Stimulated activated CD4-positive, alpha-beta T cell treated with anti-CD3 and anti-CD28 coated beads, TNF-alpha, amount 100 ng/mL, for 1 hour (primary cell): ENCODE results near the gene ATP8B4.
"Not testable (repeated sequence)": the region's sequence is repeated elsewhere in the genome, so short reads cannot be mapped to it uniquely, and the experiment has no call there.

Experiments
- DNase-seq, 3 donors: peaks; one replicate each; pipeline ENCODE4 v3.0.0-alpha.2; 2020; ENCODE audit warnings: low read depth in 3 of 3, low spot score in 1 of 3

Gene ATP8B4

GRCh38 chr15:50138391-50138790 is 19.4 kb upstream of the ATP8B4 start:
- DNase-seq, result no peak

- no peak for DNase-seq
Observed at GRCh38 chr15:50137893-50138292, 18.9 kb upstream of the ATP8B4 start.

DNA sequence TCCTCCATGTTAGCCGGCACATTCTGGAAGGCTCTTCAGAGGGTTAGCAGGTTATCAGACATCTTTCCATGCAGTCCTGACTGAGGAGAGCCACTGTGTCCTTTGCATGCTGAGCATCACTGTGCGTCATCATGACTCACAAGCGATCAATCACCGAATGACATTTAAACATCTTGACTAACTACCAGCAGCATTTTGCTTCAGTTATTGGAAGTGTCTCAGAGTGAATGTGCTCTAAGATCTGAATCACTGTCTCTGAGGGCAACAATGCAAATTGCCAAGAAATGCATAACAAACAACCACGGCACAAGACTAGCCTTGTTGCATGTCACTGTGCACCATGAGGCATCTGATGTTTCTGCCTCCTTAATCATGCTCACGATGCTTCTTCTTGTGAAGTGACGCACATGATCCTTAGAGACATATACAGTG is 18.3 kb upstream of the ATP8B4 start:
- DNase-seq, result no peak

DNA sequence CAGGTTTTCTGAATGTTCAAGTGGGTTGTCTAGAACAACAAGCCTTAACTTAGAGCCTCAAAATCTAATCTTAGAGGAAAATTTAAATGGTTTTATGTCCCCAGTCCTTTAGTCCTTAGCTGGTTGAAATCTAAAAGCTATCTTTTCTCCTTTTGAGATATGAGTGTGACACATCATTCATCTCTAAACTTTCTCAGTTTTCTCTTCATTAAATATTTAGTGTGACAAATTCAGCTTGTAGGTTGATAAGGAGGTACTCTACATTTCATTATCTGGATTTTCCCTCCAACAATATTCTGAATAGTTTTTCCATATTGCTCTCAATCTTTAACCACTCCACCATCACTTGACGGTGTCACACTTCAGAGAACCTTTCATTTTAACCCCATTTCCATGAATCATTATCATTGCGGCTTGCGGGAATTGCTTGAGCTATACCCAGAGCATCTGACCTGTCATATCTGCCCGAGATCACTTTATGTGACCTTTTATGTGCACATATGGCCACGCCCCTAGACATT is 16.1 kb upstream of the ATP8B4 start:
- no peak for DNase-seq

GRCh38 chr15:50134524-50135024 is 15.5 kb upstream of the ATP8B4 start:
- no peak for DNase-seq

DNA sequence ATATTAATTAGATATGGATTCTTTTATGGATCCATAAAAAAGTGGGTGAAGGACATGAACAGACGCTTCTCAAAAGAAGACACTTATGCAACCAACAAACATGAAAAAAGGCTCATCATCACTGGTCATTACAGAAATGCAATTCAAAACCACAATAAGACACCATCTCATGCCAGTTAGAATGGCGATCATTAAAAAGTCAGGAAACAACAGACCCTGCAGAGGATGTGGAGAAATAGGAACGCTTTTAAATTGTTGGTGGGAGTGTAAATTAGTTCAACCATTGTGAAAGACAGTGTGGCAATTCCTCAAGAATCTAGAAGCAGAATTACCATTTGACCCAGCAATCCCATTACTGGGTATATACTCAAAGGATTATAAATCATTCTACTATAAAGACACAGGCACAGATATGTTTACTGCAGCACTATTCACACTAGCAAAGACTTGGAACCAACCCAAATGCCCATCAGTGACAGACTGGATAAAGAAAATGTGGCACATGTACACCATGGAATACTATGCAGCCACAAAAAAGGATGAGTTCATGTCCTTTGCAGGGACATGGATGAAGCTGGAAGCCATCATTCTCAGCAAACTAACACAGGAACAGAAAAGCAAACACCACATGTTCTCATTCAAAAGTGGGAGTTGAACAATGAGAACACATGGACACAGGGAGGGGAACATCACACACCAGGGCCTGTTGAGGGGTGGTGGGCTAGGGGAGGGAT is 13.4 kb upstream of the ATP8B4 start:
- DNase-seq, result not testable (repeated sequence)

DNA sequence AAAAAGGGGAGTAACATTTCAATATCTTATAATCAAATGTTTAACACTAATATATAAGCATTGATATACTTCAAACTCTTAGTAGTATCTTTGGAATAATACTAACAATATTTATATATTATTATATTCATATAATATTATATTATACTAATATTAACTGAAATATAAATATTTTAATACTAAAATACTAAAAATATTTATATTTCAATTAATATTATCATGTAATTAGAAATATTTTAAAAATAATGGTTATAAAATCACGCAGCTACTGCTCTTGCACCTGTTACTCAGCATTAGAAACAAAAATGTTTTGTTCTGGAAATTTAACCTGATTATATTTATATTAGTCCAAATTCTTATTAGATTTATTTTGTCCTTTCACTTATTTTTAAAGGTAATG is 12.6 kb upstream of the ATP8B4 start:
- DNase-seq, result no peak

DNA sequence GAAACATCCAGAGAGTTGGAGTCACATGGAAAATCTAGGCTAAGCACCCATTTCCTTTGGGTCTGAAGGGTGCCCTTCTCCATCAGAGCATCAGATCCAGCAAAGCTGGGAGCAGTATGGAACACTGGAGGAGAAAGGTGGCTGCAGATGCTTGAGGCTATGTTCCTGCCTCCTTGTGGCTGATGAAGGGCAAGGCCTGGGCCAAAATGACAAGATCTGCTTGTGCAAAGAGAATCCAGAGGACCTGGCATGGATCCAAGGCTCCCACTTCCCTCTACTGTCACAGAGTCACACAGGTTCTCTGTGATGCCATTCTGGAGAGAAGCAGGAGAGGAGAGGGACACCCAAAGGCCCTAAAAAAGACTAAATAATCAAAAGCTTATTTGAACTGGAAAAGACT is 9.2 kb upstream of the ATP8B4 start:
- DNase-seq, result no peak

- no peak for DNase-seq
Observed at GRCh38 chr15:50127255-50127777, 8.3 kb upstream of the ATP8B4 start.

GRCh38 chr15:50126072-50126471 is 7.0 kb upstream of the ATP8B4 start:
- DNase-seq, result no peak

GRCh38 chr15:50124631-50125030 is 5.6 kb upstream of the ATP8B4 start:
- DNase-seq, result no peak

GRCh38 chr15:50123861-50124557 is 5.0 kb upstream of the ATP8B4 start:
- no peak for DNase-seq

DNA sequence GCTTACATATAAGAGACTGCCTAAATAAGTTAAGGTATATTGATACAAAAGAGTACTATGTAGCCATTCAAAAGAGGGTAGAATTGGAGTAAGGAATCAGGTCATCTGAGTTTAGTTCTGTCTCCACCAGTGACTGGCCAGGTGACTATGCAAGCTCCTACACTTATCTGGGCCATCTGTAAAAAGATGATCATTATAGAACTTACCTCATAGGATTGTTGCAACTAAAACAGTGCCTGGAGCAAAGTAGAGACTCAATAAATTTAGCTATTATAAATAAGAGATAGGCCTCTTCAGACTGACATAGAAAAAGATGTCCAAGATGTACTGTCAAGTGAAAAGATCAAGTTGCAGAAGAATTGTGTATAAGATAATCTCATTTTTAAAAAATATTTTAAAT is 1.7 kb upstream of the ATP8B4 start:
- no peak for DNase-seq

DNA sequence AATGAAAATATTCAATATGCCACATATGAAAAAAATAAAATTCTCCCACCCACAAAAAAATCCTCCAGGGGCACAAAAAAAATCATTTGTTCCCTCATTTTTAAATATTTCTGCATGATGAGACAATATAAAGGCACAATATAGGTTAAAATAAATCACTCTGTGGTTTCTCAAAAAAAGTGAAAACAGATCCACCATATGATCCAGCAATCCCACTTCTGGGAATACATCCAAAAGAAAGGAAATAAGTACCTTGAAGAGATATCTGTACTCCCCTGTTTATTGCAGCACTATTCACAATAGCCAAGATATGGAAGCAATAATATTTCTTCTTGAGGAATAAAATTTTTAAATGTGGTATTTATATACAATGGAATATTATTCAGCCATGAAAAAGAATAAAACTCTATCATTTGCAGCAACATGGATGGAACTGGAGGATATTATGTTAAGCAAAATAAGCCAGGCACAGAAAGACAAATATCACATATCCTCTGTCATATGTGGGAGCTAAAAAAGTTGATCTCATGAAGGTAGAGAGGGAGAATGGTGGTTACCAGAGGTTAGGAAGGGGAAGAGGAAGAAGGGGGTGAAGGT is 1.5 kb downstream of the ATP8B4 start:
- DNase-seq, result no peak

- DNase-seq, result no peak
Observed at GRCh38 chr15:50116477-50116876, 2.6 kb downstream of the ATP8B4 start.

DNA sequence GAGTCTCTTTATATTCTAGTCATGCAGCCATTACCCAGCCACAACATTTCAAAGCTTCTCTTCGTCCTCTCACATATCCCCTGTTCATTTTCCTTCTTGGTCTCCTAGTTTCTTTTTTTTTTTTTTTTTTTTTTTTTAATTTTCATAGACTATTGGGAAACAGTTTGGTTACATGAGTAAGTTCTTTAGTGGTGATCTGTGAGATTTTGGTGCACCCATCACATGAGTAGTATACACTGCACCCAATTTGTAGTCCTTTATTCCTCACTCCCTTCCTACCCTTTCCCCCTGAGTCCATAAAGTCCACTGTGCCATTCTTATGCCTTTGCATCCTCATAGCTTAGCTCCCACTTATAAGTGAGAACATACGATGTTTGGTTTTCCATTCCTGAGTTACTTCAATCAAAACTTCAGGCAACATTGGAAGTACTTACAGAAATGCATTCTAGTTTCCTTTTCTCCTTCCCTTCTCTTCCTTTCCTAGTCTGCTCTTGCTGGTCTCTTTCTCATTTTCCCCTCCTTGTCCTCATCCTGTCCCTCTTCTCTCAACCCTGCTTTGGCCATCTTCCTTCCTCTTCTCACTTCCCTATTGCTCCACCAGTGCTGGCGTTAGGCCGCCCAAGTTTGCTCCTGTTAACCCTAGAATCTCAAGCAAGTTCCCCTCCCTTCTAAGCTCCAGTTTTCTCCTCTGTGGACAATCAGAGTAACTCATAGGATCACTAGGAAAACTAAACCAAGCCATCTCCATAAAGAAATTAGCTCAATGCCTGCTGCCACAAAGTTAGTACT is 4.8 kb downstream of the ATP8B4 start:
- no peak for DNase-seq

DNA sequence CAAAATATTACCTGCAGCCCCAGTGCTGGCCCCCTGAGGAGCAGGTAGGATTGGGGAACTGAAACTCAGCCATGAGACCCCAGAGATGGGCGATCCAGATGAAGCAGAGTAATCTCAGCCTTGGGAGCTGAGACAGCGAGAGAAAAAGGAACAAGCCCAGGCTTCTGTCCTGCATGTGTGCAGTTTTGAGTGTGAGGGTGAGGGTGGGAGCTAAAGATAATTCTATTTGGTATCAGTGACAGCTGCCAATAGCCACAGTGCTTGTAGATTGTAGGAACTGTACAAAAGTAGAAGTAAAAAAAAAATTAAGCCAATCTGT is 5.9 kb downstream of the ATP8B4 start:
- DNase-seq, result no peak

GRCh38 chr15:50112488-50113186 is 6.4 kb downstream of the ATP8B4 start:
- DNase-seq, result no peak

GRCh38 chr15:50110285-50110684 is 8.7 kb downstream of the ATP8B4 start:
- no peak for DNase-seq
